Measurements from ENCODE around the gene RNF157.
"Not testable (repeated sequence)": the region's sequence is repeated elsewhere in the genome, so short reads cannot be mapped to it uniquely, and the experiment has no call there.

RNF157 gene

DNA sequence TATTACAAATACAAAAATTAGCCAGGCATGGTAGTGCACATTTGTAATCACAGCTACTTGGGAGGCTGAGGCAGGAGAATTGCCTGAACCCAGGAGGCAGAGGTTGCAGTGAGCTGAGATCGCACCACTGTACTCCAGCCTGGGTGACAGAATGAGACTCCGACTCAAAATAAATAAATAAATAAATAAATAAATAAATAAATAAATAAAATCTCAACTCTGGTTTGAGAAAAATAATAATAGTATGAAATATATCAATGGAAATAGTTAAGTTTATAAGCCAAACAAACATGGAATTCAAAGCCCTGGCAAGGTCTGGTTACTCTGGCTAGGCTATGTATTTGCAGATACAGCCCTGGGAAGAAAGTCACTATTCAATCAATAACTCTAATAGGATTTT is 53.5 kb downstream of the RNF157 start:
- not testable (repeated sequence) for DNase-seq

DNA sequence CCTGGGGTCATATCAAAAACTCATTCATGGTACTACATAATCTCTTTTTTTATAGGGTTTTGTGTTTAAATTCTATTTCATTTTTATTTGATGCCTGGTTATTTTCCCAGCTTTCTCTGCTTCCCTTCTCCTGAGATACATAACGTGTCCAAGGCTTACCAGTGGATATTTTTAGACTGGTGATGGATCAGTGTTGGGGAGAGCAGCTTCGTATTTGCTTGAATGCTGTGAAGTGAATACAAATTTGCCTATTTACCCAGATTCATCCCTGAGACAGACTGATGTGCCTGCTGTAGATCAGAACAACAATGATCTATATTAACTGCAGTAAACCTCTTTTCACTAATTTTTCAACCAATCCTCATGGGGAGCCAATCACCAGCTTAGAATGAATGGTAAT is 56.0 kb downstream of the RNF157 start:
- DNase-seq, result no peak

DNA sequence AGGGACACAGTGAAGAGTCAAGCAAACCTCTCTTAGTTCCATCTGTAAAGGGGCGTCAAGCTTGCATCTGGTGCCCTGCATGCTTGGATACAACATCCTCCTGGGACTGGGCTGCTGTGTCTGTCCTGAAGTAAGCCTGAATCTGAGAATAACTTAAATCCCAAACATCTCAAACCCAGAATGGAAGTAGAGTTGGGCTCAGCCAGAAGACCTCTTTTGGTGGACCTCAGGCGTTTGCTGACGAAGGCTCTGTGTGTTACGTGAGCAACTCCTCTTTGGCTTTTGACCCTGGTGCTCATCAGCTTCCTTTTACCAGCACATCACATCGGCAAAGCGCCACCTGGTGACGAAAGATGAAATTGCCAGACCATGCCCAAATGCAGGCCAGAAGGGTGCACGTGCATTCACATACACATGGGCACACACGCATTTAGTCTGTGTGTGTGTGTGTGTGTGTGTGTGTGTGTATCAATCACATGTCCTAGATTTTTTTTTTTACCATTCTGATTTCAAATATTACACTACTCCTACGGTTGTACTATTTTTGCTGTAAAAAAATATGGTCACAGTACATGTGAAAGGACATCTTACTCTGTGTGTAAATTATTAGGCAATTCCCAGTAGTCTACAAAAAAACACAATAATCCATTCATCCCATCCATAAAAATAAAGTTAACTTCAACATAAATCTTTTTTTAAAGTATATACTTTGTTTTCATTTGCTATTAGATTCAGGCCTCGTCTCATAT is 58.1 kb downstream of the RNF157 start:
- peak; percentile 52 for DNase-seq

DNA sequence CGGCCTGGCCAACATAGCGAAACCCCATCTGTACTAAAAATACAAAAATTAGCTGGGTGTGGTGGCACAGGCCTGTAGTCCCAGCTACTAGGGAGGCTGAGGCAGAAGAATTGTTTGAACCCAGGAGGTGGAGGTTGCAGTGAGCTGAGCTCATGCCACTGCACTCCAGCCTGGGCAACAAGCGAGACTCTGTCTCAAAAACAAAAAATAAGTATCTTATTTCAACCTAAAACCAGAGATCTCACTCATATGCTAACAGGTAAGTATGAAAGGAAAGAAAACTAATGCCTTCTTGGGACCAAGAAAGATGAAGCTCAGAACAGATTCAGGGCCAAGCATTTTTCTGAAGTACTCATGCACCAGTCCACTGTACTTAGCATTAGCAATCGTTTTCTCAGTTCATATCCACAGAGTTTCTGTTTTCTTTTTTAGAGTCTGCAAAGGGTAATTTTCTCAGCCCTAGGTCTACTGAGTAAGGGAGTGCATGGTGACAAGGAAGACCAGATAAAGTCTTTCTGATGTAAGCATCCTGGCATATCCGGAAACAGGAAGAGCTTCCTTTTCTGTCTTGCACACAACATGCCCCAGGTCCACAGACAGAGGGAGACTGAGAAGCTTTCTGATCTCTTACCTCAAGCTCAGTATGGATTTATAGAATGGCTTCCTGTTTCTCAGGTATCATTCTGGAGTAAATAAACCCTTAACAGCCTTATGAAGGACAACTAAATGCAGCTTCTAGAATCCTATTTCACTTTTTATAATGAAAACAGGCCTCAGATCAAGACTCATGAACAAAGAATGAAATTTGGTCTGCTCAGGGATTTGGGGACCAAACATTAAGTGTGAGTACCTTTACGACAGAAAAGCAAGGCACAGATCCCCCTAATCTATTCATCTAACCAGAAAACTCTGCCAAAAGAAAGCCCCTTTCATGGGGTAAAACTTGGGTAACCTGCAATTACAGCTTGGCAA is 60.5 kb downstream of the RNF157 start:
- DNase-seq, result no peak

DNA sequence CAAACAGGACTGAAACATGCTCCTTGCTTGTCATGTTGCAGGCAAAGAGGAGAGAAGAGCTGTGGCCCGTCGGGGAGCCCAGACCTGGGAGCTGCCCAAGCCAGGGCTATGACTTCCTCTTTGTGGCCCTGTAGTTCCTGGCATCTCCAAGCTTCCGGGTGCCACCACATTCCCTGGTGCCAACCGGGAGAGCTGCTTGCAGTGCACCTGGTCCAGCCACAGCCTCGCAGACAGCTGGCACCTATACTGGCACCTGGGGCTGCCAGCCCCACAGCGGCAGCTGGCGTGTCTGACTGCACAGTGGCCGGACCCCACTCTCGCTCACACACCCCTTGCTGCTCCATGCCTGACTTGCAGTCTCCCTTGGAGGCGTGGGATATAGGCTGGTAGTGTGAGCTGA is 62.2 kb downstream of the RNF157 start:
- DNase-seq, result no peak

DNA sequence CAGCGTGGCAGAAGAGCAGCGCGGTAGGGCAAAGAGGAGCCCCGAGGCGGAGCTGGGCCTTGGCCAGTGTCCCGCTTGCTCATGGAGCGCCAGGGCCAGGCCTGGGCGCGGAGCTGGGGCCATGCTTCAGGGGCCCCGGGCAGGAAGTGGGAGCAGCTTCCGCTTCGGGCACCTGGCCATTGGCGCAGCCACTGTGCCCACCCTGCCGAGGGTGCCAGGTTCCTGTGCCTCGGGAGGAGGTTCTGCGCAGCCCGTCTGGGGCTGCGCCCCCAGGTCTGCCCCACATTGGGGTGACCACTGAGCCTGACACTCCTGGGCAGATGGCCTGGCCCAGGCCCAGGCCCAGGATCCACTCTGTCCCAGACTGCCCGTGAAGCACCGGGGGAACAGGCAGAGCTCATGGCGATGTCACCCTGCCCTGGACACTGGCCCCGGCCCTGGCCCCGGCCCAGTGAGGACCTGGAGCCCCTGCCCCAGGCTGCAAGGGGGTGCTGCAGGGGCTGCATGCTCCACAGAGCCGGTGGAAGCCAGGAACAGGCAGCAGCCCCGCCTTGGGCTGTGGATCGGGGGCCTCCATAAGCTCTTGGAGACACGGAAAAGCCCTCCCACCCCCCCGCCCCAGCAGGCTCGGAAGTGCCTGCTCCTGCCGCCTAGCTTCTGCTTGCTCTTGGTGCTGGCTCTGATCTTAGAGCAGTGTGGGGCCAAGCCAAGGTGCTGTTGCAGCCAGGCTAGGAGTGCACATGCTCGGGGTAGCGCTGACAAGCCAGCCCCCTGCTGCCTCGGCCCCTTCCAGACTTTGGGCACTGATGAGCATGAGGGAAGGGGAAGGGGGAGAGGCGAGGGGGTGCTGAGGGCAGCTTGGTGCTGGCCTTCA is 63.4 kb downstream of the RNF157 start:
- no peak for DNase-seq

DNA sequence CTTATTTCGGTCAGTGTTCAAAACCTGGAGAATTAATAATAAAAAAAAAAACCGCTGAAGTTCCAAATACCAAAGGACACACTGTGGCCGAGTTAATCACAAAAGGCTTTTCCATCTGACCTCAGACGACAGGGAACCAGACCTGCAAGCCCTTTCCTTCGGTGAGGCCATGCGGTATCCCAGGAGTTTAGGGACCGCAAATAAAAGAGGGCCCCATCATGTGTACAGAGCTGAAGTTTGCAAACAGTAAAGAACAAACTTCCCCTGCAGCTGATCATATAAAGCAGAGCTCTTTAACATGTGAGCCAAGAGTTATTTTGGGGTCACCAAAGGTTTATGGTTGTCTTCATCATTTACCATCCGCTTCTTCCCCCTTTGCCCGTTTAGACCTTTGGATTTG is 66.3 kb downstream of the RNF157 start:
- DNase-seq, result no peak

DNA sequence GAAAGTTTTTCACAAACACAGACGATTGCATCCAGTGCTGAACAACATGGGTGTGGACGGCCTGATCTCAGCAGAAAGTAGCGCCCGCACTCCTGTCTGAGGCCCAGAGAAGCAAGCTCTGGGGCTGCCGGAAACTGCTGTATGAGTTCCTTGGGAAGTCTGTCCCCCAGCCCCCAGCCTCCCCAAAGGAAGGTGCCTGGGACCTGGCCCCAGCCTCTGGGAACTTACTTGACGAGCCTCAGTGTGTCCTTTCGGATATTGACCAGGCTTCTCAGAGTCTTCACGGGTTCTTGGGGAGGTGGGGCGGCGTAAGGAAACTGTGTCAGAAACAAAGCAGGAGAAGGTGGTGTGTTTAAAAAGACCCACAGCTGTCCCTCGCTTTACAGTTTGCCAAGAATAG is 66.8 kb downstream of the RNF157 start:
- DNase-seq, result no peak

DNA sequence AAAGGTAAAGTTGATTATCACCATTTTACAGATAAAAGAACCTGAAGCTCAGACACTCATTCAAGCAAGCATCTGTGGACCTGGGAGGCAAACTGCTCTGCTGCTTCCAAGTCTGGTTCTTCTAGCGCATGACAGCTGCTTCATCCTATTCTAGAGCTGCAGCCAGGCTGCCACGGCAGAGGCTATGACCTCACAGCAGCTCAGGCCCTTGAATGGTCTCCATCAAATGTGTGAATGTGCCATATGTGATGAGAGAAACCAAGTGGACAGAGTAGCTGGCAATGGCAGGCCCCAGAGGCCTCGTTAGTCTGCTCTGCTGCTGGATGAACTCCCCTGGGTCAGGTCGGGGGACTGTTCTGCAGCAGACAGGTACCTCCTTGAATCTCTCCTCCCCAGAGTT is 68.6 kb downstream of the RNF157 start:
- no peak for DNase-seq

DNA sequence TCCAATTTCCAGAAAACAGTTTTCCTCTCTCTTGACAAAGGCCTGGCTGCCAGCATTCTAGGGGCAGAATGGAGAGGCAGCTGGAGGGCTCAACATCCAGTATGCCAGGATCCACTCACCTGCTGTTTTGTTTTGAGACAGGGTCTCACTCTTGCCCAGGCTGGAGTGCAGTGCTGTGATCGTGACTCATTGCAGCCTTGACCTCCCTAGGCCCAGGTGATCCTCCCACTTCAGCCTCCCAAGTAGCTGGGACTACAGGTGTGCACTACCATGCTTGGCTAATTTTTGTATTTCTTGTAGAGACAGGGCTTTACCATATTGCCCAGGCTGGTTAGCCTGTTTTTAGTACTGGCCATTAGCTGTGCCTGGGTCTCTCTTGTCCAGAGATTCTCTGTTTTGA is 70.2 kb downstream of the RNF157 start:
- no peak for DNase-seq

DNA sequence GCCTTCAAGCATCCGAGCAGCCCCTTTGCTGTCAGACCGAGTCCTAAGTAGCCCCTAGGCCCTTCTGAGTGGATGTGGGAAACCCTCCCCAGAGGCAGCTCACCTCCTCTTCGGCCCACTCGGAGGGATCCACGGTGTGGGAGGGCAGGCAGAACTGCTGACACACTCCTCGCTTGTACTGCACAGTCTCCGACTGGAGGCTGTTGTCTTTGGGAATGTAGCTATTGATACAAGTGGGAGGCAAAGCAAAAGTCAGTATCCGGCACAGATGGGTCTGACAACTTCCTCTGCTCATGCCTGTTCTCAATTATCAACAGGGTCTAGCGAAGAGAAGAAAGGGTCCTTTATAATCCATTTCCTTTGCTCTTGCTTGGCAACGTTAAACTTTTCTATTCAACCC is 73.4 kb downstream of the RNF157 start:
- no peak for DNase-seq

DNA sequence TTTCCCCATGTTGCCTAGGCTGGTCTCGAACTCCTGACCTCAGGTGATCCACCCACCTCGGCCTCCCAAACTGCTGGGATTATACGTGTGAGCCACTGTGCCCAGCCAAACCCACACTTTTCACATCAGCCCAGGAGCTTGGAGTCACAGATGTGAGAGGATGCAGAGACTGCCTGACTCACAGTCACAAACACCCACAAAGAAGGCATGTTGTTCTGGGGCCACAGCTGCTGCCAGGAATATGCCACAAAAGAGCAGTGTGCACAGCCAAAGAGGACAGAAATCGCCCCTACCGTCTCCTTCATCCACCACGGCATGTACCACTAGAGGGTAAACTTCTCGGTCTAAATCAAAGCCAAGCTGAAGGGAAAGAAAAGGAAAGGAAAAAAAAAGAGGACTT is 74.1 kb downstream of the RNF157 start:
- no peak for DNase-seq

DNA sequence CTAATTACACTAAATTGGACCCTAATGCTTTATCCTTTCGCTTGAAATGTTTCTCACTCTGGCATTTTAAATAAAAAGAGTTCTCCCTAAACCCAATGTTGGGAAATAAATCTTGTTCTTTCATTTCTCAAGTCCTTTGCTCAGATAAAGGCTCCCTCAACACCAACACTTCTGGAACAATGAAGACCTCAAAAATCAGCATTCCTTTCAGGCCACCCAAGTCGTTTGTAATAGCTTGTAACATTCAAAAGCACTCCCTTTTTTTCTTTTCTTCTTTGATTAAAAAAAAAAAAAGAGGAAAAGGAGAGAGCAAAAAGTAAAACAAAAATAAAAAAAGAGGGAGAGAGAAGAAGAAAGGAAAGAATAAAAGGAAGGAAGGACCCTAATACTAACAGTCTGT is 76.0 kb downstream of the RNF157 start:
- DNase-seq, result no peak

DNA sequence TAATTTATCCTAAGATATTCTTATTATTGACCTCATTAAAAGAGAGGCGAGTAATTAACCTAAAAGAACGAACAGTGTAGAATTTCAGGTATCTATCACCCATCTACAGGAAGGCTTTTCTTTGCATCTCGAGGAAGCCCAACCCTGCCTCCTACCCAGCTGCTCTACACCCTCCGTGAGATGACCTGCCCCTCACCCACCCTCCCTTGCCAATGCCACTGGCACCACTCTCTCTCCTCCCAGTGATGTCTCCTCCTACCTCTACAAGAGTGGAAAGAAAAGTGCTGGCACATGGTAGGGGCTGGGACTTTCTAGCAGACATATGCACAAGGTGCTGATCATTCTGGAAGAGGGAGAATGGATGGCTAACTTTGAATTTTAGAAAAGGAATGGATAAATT is 76.4 kb downstream of the RNF157 start:
- DNase-seq, result no peak

DNA sequence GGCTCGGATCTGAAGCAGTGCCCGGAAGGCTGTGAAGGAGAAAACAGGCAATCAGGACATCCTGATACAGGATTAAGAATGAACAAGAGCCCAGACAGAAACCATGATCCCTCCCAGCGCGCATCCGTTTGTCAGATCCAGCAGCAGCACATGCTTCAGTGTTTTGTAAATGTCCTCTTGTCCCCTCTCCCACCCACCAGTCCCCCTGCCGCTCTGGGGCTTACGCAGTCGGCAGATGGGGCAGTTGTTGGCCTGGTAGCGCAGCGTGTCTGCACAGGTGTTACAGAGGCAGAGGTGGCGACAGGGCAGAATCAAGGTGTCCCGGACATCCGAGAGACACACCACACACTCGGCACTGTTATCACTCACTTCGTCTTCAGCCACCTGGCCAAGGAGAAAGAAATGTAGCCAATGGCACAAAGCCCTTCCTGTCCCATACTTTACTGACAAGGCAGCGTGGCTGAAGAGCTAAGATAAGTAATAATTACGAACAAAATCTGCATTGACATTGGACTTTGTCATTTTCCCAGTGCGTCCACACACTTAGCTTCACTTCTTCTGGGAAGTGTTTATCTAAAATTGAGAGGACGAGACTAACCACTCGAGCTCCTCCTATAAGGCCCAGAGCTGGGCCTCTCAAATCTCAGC is 78.5 kb downstream of the RNF157 start:
- DNase-seq, result no peak

DNA sequence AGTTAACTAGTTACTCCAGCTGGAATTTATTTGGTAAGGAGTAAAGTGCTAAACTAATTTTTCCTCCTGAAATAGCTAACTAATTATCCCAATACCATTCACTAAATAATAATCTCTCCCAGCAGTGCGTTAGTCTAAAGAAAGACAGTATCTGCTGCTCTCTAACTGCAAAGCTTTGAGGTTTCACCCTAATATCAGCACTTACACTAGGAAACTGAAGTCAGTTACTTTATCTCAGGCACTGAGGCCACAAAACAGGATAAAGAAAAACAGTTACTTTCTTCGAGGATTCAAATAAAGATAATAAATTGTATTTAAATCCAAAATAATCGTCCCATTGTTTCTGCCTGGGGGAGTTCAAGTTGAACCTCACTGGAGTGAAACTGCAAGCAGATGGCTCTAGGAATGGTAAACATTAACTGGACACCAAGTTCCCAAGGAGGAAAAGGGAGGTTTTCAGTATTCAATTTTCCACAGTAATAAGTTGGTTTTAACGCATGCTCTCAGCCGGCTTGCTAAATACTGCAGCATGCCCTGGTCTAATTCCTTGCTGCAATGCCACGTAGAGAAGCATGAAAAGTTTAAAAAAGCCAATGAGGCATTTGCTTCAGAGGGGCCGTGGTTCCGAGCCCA is 79.3 kb downstream of the RNF157 start:
- no peak for DNase-seq

DNA sequence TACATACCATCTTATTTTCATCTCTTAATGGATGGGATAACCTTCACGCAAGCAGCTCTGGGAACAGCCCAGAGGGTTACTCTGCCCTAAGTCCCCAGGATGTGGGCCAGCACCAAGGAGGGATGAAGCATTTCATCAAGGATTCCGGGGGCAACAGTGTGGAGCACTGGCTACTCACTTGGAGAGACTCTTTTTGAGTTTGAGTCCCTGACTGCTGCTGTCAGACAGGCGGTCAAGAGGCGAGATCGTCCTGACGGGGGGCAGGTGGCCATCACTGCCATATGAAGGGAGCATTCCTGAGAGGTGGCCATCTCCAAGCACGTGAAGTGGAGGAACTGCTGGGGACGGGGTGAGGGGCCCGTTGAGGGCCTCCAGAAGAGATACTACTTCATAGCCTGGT is 81.1 kb downstream of the RNF157 start:
- DNase-seq, result no peak

DNA sequence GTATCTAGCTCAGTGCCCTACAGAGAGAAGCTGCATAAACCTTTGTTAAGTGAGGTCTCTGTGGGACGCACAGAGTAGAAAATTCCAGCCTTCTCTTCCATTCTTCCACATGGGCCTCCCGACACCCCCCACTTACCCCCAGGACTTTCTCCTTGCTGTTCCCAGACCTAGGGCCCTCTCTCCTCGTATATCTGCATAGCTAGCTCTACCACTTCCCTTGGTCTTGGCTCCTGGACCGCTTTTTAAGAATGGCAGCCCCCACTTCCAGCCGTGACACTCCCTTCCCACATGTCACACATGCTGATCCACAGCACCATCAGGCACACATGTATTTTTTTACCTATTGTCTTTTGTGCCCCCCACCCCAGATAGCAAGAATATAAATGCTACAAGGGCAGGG is 82.5 kb downstream of the RNF157 start:
- DNase-seq, result no peak

DNA sequence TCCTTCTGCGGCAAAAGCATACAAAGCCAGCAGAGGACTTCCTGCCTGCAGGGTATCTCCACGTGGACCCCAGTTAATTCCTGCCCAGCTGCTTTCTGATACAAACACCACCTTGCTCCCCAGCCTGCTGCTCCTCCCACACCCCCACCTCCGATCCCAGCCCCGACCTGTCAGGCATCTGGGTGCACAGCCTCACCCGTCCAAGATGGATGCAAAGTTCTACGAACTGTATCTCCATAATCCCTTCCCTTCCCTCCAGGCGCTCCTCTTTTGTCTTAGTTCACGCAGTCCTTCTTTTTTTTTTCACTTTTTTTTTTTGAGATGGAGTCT is 83.7 kb downstream of the RNF157 start:
- DNase-seq, result no peak

DNA sequence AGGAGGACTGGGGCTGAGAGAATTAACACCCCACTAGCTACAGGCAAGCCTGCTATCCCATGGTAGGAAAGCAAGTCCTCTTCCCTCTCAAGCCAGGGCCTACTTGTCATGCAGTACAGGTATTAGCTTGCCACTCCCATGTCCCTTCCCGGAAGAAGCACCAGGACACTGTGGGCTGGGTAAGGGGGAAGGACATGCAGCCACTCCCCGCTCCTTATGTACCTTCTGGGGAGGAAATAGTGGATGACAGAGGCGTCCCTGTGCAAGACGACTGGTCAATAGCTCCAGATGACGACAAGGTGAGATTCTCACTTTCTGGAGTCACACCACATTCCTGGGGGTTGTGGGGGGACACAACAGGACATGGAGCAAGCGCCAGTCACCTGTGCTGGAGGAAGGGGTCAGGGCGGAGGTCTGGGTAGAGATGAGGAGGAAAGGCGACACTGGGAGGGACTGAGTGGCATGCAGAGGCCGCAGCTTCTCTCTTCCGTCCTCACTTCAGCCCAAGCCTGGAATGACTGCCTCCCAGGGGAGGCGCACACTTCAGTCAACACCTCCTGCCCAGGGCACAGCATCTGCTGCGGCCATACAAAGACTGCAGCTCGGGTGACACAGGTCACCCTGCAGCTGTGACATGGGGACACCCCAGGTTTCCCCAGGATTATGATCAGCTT is 84.2 kb downstream of the RNF157 start:
- no peak for DNase-seq

DNA sequence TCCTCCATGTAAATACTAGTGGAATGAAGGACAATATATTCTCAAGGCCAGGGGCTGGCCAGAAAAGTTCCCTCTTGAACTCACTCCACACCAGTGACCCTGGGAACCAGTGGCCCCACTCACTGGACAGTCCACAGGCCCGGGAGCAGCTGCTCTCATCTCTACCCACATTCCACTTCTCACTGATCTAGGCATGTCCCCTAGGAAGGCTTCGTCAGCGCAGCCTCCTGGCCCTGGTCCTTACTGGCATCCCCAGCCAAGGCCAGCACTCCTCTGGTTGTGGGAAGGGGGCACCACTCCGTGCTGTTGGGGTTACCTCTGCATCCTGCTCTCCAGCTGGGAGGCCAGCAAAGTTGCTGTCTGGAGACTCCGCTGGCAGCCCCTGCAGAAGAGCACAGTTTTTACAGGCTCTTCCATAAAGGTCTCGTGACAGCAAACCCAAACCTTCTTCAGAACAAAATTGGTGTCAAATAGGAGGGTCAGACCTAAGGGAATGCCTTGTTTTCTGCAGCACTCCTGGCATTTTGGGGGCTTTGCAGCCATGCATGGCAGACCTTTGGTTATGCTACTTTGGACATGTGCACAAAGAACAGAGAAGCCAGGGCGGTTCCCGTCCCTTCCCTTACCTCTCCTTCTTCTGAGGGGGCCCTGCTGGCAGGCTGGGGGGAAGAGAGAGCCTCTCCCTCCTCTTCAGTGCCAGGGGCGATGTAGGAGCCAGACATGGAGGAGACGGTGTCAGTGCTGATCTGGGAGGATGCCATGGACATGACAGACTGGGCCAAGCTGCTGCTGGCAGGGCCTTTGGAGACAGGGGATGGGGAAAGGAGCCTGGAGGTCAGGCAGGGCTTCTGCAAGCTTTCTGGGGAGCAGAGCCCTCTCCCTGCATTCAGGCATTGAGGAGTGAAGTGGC is 85.1 kb downstream of the RNF157 start:
- no peak for DNase-seq

All from NCI-H510A (cell line).